Measurements from ENCODE around the gene SLC26A4.
A peak's percentile ranks its signal among the peaks of the same experiment; 100 is the strongest.

Gene SLC26A4

GRCh38 chr7:107726356-107727130, 65.9 kb downstream of the SLC26A4 start:
- no peak for DNase-seq (ENCODE audit: low read depth)
- no peak overlapping the region for H3K4me3 ChIP-seq (ENCODE audit: low read depth, low read length)
- TF ChIP-seq CTCF (IDR thresholded peaks at IDR 0.05; ENCODE audit: control insufficient read depth, extremely low read depth, insufficient read depth) = no peak

GRCh38 chr7:107728276-107728675, 67.6 kb downstream of the SLC26A4 start:
- no peak for TF ChIP-seq CTCF (IDR thresholded peaks at IDR 0.05; ENCODE audit: control insufficient read depth, extremely low read depth, insufficient read depth)
- DNase-seq (ENCODE audit: low read depth) = no peak
- H3K4me3 ChIP-seq (ENCODE audit: low read depth, low read length) = no peak overlapping the region

GRCh38 chr7:107742678-107743566, 82.3 kb downstream of the SLC26A4 start:
- peak overlapping the region; percentile 87 for H3K4me3 ChIP-seq (ENCODE audit: low read depth, low read length)
- TF ChIP-seq CTCF (IDR thresholded peaks at IDR 0.05; ENCODE audit: control insufficient read depth, extremely low read depth, insufficient read depth) = no peak
- DNase-seq (ENCODE audit: low read depth) = no peak

GRCh38 chr7:107743567-107744344, 83.1 kb downstream of the SLC26A4 start, which contains the start of gene CBLL1:
Gene CBLL1, plus strand, starts transcription at chr7:107744142. Its CDS starts 22 bp downstream, at chr7:107744164.
- DNase-seq (ENCODE audit: low read depth) = peak; percentile 85
- peak within 1 kb of the TSS; percentile 87 for H3K4me3 ChIP-seq (ENCODE audit: low read depth, low read length)
- TF ChIP-seq CTCF (IDR thresholded peaks at IDR 0.05; ENCODE audit: control insufficient read depth, extremely low read depth, insufficient read depth) = peak; percentile 81

- H3K4me3 ChIP-seq (ENCODE audit: low read depth, low read length) = peak overlapping the region; percentile 87
- no peak for DNase-seq (ENCODE audit: low read depth)
- no peak for TF ChIP-seq CTCF (IDR thresholded peaks at IDR 0.05; ENCODE audit: control insufficient read depth, extremely low read depth, insufficient read depth)
Observed at GRCh38 chr7:107744345-107744750, 83.7 kb downstream of the SLC26A4 start.

- no peak for TF ChIP-seq CTCF (IDR thresholded peaks at IDR 0.05; ENCODE audit: control insufficient read depth, extremely low read depth, insufficient read depth)
- no peak overlapping the region for H3K4me3 ChIP-seq (ENCODE audit: low read depth, low read length)
- no peak for DNase-seq (ENCODE audit: low read depth)
Observed at GRCh38 chr7:107746006-107746405, 85.4 kb downstream of the SLC26A4 start.
